Measurements from ENCODE around the gene OSBP2. TPM values are rescaled to one million over a fixed set of nuclear protein-coding genes. Genes with fewer than 3 reads are reported as not detected.

The OSBP2 gene
- polyA plus RNA-seq, 2 of the 4 experiments (the other 2 are of a cell fraction): 2.7 to 6.0 TPM

- TF ChIP-seq REST (IDR thresholded peaks at IDR 0.05) (peak; percentile 31; the same call in 1 of the 2 replicates), MAFK (IDR thresholded peaks at IDR 0.05; ENCODE audit: partially characterized antibody) (peak; percentile 99), RAD21 (conservative IDR thresholded peaks at IDR 0.05 in 1 of 2, IDR thresholded peaks at IDR 0.05 in 1 of 2) (peak in 1 of 2 experiments; percentile 30; a peak in 1 of 5 replicates), ATOH8 (CRISPR knock-in tag; IDR thresholded peaks at IDR 0.05; ENCODE audit: low read depth) (0 out of 2 replicates have a peak, but pooled peaks have one; percentile 9), JUN (IDR thresholded peaks at IDR 0.05) (peak; percentile 86 to 92; a peak in 4 of 5 replicates)
These were observed 135.4 kb downstream of the OSBP2 start (continued) for GRCh38 chr22:30829901-30830550.

- Histone ChIP-seq H3K4me1 (peaks cover 52% of the 10 kb centered on the region), H3K27ac (peak overlapping the region; percentile 93 to 99), H3K4me3 (peak overlapping the region; percentile 20; the same call in 1 of the 3 replicates), H3K4me2 (peak overlapping the region; percentile 78), H3K9me3 (no peaks in the 10 kb centered on the region)
- DNase-seq (ENCODE audit: low read depth in 1 of 2, low spot score in 1 of 2) (peak; percentile 70 to 96), FAIRE-seq (peak; percentile 87), ATAC-seq (peak; percentile 77 to 85)
- WGBS (ENCODE audit: missing lambda C conversion rate): 3% methylated on average over 7 of the region's 7 CpGs
- ChIA-PET POLR2A (no interaction called here), CTCF (interaction anchor here (0.8 to 1.9 kb wide), 4 partner anchors 8 to 89 kb away, joined by 3 to 6 read pairs (median 4); no protein-coding TSS in a partner anchor)
- TF ChIP-seq JUNB (IDR thresholded peaks at IDR 0.05) (peak; percentile 69), KDM1A (IDR thresholded peaks at IDR 0.05; ENCODE audit: low read depth) (no peak), GATA3 (IDR thresholded peaks at IDR 0.05; ENCODE audit: borderline replicate concordance) (peak; percentile 84), SREBF2 (IDR thresholded peaks at IDR 0.05) (no peak), CHD4 (IDR thresholded peaks at IDR 0.05; ENCODE audit: borderline replicate concordance) (no peak), NPAS2 (CRISPR knock-in tag; IDR thresholded peaks at IDR 0.05; ENCODE audit: borderline replicate concordance) (no peak), CBX2 (IDR thresholded peaks at IDR 0.05; ENCODE audit: borderline replicate concordance, low read depth) (no peak), ZNF302 (CRISPR knock-in tag; IDR thresholded peaks at IDR 0.05) (peak; percentile 59; the same call in 1 of the 2 replicates), RARB (CRISPR knock-in tag; IDR thresholded peaks at IDR 0.05) (no peak), EHMT2 (IDR thresholded peaks at IDR 0.05; ENCODE audit: low read depth) (no peak), EHF (CRISPR knock-in tag; IDR thresholded peaks at IDR 0.05) (0 out of 2 replicates have a peak, but pooled peaks have one; percentile 48), CBX8 (IDR thresholded peaks at IDR 0.05) (no peak), HEYL (CRISPR knock-in tag; IDR thresholded peaks at IDR 0.05) (no peak), PBX3 (IDR thresholded peaks at IDR 0.05) (0 out of 2 replicates have a peak, but pooled peaks have one; percentile 21), CEBPB (IDR thresholded peaks at IDR 0.05) (peak in 1 of 2 experiments; percentile 72; a peak in 2 of 4 replicates), TFCP2L1 (CRISPR knock-in tag; IDR thresholded peaks at IDR 0.05) (no peak), CTCF (IDR thresholded peaks at IDR 0.05) (no peak), ZC3H11A (IDR thresholded peaks at IDR 0.05) (no peak), USF2 (IDR thresholded peaks at IDR 0.05) (no peak), ATOH8 (CRISPR knock-in tag; IDR thresholded peaks at IDR 0.05; ENCODE audit: low read depth) (no peak), E2F6 (IDR thresholded peaks at IDR 0.05; ENCODE audit: borderline replicate concordance, low read depth) (peak; percentile 71), JUN (IDR thresholded peaks at IDR 0.05) (peak in 1 of 2 experiments; percentile 11; a peak in 1 of 5 replicates), MAFK (IDR thresholded peaks at IDR 0.05; ENCODE audit: partially characterized antibody) (peak; percentile 78)
These were observed 136.2 kb downstream of the OSBP2 start for GRCh38 chr22:30830907-30831306.

All from A549 (cell line).